Gastroesophageal sphincter (tissue), 3 donors: ENCODE measurements around the gene CTSE.

Experiments
- EP300 ChIP-seq: sonication (generic); formaldehyde crosslinking; IDR thresholded peaks from one replicate; pipeline ENCODE4 v1.6.1; 2017; ENCODE audit warnings: antibody characterized with exemption, mild to moderate bottlenecking
- POLR2A ChIP-seq, 2 donors: fragments of 450-650 bp; IDR thresholded peaks; one replicate each; pipeline ENCODE4 v1.6.1; 2017; ENCODE audit warnings: antibody characterized with exemption in 2 of 2, mild to moderate bottlenecking in 2 of 2, moderate library complexity in 1 of 2
- TF ChIP-seq, protein P1 (sequence below), 4 experiments: fragments of 200-600 bp in 2 of 4; fragments of 450-650 bp in 2 of 4; sonication (generic) in 1 of 4; IDR thresholded peaks; one replicate each; pipeline ENCODE4 v1.5.1; 2017 to 2019; ENCODE audit warnings: antibody characterized with exemption in 4 of 4, mild to moderate bottlenecking in 2 of 4, moderate library complexity in 2 of 4

DNA sequence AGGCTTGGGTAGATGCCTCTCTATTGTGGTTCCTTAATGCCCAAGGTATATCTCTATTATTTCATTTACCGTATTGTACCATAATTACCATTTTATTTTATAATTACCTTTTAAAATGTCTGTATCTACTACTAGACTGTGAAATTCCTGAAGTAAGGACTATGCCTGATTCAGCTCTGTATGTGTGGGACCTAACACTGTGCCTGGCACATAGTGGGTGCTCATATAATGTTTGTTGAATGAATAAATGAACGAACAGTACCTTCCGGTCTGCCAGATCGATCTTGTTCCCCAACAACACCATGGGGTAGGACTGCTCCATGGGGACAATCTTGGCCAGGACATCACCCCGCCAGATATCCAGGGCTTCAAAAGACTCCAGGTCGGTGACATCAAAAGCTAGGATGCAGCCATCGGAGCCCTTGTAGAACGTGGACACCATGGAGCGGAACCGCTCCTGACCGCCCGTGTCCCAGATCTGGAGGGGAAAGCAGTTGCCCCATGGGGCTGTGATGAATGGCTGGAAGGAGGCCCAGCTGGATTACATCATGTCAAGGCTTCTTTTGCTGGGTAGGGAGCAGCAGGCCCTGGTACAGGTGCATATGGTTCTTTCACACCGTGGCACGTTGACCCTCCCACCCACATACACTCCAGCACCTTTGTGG is 31.3 kb downstream of the CTSE start:
- TF ChIP-seq, protein P1, sequence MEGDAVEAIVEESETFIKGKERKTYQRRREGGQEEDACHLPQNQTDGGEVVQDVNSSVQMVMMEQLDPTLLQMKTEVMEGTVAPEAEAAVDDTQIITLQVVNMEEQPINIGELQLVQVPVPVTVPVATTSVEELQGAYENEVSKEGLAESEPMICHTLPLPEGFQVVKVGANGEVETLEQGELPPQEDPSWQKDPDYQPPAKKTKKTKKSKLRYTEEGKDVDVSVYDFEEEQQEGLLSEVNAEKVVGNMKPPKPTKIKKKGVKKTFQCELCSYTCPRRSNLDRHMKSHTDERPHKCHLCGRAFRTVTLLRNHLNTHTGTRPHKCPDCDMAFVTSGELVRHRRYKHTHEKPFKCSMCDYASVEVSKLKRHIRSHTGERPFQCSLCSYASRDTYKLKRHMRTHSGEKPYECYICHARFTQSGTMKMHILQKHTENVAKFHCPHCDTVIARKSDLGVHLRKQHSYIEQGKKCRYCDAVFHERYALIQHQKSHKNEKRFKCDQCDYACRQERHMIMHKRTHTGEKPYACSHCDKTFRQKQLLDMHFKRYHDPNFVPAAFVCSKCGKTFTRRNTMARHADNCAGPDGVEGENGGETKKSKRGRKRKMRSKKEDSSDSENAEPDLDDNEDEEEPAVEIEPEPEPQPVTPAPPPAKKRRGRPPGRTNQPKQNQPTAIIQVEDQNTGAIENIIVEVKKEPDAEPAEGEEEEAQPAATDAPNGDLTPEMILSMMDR (IDR thresholded peaks at IDR 0.05): no peak
- no peak for TF ChIP-seq POLR2A (IDR thresholded peaks at IDR 0.05)
- no peak for TF ChIP-seq EP300
